GM21447 (cell line): Measurements from ENCODE around the gene METTL17.
"Not testable (repeated sequence)": the region's sequence is repeated elsewhere in the genome, so short reads cannot be mapped to it uniquely, and the experiment has no call there.

Source experiments
- ATAC-seq: cut with Tn5 transposase; IDR thresholded peaks from one replicate; pipeline ENCODE4 v1.9.1; 2021; ENCODE audit not compliant: unreplicated experiment

METTL17 gene

DNA sequence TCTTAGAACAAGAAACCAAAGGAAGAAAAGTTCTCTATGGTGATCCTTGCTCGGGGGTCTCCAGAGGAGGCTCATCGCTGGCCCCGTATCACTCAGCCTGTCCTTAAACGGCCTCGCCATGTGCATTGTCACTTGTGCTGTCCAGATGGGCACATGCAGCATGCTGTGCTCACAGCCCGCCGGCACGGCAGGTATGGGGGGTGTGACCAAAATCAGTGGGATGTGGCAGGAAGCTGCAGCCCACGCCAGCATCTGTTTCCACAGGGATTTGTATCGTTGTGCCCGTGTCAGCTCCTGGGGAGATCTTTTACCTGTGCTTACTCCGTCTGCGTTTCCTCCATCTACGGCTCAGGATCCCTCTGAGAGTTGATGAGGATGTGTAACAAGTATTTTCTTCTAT, 6.7 kb downstream of the METTL17 start:
- ATAC-seq, result no peak

DNA sequence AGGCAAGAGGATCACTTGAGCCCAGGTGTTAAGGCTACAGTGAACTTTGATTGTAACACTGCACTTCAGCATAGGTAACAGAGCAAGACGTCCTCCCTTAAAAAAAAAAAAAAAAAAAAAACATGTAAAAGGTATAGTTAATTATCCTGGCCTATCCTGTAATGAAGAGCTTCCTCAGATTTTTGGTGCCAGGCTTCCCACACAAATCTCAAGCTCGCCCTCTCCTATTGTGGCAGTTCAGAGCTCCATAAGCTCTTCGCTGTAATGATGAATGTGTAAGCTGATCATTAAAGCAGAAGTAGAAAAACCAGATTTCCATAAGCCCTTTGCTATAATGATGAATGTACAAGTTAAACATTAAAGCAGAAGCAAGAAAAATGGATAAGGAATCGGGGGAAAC, 7.3 kb downstream of the METTL17 start:
- no peak for ATAC-seq

GRCh38 chr14:20997564-20997963, 7.8 kb downstream of the METTL17 start:
- no peak for ATAC-seq

- no peak for ATAC-seq
These were observed 8.4 kb downstream of the METTL17 start for GRCh38 chr14:20998139-20998538.

- ATAC-seq, result no peak
These were observed 9.0 kb downstream of the METTL17 start, which contains the start of gene SLC39A2 for GRCh38 chr14:20998674-20999366. TSS of gene SLC39A2 (plus strand) at chr14:20999293. CDS start at chr14:20999447, 154 bp downstream.

DNA sequence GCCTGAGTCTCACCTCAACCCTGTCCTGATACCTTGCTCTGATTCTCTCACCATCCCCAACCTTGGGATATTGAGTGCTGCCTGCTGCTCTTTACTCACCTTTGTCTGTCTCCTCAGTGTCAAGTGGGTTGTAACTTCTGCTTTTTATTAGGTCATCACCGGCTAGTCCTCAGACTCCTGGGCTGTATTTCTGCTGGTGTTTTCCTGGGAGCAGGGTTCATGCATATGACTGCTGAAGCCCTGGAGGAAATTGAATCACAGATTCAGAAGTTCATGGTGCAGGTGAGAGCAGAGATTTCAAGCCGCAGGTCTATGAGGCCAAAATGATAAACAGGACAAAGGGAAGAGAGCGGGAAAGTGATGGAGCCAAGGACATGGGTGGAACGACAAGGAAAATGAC, 9.8 kb downstream of the METTL17 start:
- ATAC-seq, result no peak

- ATAC-seq, result no peak
These were observed 11.4 kb downstream of the METTL17 start for GRCh38 chr14:21001218-21001617.

- no peak for ATAC-seq
These were observed 14.1 kb downstream of the METTL17 start for GRCh38 chr14:21003788-21004346.

DNA sequence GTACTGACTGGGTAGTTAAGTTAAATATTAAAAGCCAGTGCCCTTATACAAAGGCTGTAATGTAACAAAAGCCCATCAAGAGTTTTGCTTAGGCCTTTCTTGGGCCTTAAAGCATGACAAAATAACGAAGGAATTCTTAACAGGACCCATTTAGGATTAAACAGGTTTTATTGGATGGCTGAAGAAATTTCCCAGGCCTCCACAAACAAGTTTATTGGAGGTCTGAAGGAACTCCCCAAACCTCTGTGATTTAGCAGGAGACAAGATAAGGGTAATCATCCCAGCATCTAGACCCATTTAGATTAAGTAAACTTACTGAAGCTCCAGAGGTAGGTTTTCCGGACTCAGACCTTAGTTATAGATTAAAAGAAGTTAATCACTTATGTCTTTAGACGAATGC, 19.9 kb downstream of the METTL17 start:
- not testable (repeated sequence) for ATAC-seq

- ATAC-seq, result no peak
These were observed 21.4 kb downstream of the METTL17 start for GRCh38 chr14:21011136-21011535.

- ATAC-seq, result no peak
These were observed 25.0 kb downstream of the METTL17 start for GRCh38 chr14:21014761-21015190.

- no peak for ATAC-seq
These were observed 25.5 kb downstream of the METTL17 start for GRCh38 chr14:21015312-21015711.

DNA sequence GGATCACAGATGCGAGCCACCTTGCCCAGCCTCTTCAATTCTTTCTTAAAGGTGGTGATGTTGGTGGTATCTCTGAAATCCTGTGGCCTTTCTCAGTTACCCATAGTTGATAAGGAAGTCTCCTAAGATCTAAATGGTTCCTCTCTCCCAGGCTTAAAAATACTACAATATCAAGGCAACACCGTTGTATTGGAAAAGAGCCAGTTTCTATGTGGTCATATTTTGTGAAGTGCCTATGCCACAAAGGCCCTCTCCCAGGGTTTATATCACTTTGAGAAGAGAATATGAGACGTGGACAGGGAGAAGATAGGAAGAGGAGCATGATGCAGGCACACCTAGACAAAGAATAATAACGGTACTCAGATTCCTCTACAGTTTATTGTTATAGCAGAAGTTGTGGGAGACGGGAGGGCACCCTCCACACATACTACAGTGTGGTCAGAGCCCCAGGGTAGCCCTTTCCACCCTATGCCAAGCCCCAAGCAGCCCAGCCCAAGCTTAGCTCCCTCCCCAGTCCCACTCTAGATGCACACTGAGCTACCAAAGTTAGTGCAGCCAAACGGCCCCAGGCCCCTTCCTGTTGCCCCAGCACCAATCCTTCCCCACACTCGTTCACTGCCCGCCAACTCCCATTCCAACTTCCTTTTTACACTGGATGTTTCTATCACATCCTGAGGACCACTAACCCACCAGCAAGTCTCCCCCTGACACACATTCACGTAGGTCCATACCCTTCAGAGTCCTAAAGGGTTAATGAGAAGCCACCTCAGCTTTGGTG, 26.8 kb downstream of the METTL17 start:
- ATAC-seq, result no peak

DNA sequence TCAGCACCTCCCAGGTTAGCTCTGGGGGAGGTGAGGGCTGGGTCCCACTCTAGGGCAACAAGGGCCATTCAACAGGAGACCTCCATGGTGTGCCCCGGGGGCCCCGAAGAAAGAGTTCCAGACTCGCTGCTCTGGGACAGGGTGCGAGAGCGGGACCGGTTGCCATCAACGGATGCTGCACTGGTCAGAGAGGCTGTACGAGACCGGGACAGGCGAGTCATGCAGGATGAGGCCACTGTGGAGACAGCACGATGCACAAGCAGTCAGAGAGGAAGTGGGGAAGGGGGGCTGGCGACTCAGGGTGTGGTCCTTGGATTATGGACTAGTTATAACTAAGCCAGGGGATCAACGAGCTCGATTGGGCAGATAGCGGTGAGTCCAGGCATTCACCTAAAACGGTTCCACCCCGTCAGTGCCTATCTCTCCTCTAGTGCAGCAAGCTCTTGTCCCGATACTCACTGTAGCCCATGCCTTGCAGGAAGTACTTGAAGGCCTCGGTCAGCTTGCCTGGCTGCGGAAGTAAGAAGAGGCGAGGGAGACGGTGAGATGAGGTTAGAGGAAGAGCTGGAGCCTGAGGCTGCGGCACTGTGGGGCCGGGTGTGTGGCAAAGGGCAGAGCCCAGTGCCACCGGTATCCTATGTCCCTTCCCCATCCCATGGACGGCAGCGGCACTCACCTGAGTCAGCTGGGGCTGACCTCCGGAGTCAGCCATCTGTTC, 27.9 kb downstream of the METTL17 start:
- no peak for ATAC-seq

DNA sequence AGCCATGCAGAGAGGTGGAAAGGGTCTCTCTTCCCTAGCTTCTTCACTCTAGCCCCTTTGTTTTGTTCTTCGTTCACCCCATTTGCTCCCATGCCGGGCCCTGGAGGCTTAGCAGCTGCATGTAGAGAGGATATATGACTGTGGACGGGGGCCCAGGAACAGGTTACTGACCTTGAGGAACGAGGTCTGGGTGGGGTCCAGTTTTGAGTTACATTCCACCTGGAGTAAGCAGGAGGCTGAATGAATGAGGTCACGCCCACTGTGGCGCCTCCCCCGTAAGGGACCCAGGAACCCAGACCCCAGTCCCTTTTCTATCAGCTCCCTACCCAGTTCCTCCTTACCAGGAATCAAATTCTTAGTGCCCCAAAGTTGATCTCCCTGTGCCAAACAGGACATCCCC, 28.5 kb downstream of the METTL17 start:
- ATAC-seq, result no peak

DNA sequence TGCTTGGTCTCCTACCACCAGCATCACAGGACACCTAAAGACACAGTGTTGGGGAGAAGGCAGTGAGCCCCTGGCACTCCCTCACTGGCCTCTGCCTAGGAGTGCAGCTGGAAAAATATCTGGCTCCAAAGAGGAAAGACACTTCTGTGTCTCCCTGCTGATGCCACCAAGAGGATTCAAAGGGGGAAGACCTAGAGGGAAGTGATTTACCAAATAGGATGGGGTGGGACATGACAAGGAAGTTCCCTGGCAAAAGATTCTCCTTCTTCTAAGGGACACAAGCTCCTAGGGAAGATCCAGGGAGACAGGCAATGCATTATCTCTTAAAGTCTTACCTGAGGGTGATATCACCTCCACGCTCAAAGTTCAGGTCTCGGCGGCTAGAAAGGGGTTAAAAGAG, 29.0 kb downstream of the METTL17 start:
- no peak for ATAC-seq

DNA sequence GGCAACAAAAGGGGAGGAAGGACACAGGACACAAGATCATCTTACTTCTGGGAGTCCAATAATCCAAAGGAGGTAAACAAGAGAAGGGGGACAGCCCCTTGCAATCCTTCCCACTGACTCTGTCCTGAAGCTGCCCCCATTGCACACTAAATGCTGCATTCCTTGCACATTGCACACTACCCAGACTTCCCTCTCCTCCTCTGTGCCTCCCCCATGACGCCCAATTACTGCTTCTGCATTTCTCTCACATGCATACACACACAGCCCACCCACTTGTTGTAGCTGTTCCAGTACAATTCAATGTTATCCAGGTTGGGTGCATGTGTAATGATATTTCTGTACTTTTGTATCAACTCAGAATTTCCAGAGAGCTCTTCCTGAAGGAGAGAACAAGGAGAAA, 29.6 kb downstream of the METTL17 start:
- ATAC-seq, result no peak

GRCh38 chr14:21020977-21021545, 31.3 kb downstream of the METTL17 start:
- ATAC-seq, result no peak

DNA sequence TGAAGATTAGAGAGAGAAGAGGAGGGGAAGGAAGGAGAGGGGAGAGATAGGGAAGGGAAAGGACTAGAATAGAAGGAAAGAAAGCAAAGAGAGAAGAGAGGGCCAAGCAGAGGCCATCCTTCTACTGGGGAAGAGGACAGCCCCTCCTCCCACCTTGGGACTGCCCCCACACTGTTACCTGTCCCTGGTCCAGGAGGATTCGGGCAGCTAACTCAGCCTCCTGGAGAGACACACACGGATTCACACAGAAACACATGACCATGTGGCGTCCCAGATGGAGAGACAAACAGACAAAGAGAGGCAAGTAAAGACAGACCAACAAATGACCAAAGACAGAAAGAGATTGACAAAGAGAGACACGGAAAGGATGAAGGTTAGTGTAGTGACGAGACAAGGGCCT, 32.9 kb downstream of the METTL17 start:
- no peak for ATAC-seq

DNA sequence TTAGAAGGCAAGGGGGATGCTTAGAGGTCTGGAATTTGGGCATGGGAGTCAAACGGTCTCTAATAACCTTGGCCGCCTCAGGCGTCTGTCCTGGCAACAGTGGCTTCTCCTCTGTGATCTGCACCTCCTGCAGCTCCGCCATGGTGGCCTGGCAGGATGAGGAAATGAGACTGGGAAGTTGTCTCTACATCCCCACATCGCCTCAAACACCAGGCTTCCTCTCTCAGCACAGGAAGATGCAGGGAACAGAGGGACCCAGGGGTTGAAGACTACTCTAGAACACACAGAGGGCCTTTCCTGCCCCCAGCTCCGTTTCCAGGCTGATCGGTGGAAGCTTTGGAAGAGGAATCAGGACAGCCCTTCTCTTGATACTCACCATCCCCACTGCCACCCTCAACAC, 33.4 kb downstream of the METTL17 start:
- ATAC-seq, result no peak
